ENCODE data around the gene ADGRB3. TPM values are rescaled to one million over a fixed set of nuclear protein-coding genes. Genes with fewer than 3 reads are reported as not detected.
A peak's percentile ranks its signal among the peaks of the same experiment; 100 is the strongest.

The ADGRB3 gene
- polyA plus RNA-seq, 3 donors: 0.04 to 0.23 (median 0.05) TPM

DNA sequence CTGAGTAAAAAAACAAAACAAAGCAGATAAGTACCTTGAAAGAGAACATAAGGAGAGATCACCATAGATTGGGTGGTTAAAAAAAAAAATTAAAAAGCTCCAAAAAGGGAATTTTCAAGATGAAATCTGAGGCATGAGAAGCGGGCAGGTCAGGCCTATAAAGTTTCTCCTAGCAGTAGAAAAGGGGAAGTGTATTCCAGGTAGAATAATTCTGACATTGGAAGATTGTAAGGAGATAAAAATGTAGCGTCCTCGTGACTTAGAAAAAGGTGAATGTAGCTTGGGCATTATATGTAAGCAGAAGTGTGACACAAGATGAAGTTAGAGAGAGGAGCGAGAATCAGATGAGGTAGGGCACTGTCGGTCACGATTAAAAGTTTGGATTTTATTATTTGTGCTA, 9.1 kb upstream of the ADGRB3 start:
- Mint-ChIP-seq H3K9me3 (peaks cover 0 to 2% (median 0%) of the 10 kb centered on the region in 7 donors), H3K36me3 (no peaks in the 10 kb centered on the region), H3K27ac (no peak overlapping the region), H3K27me3 (ENCODE audit: low read depth in 3 of 3) (peaks cover 0 to 8% (median 7%) of the 10 kb centered on the region in 3 donors), H3K4me3 (no peak overlapping the region), H3K4me1 (peaks cover 13% of the 10 kb centered on the region)
- no peaks in the 10 kb centered on the region for H3K9me3 ChIP-seq (replicated peaks in 1 of 2; ENCODE audit: control insufficient read depth in 1 of 2, insufficient read depth in 1 of 2, low read length in 2 of 2)
- no peak for DNase-seq
- no peaks in the 10 kb centered on the region for H3K27me3 ChIP-seq (ENCODE audit: control insufficient read depth in 2 of 2, insufficient read depth in 2 of 2, low read length in 2 of 2)
- H2AFZ ChIP-seq (ENCODE audit: insufficient read depth, low read depth, low read length, poor library complexity, severe bottlenecking): no peak overlapping the region
- H3K27ac ChIP-seq (ENCODE audit: low read depth in 1 of 2, low read length in 2 of 2): no peak overlapping the region
- H3K4me2 ChIP-seq (replicated peaks; ENCODE audit: extremely low read depth, low read length, poor library complexity, severe bottlenecking): no peak overlapping the region
- TF ChIP-seq, protein P1, sequence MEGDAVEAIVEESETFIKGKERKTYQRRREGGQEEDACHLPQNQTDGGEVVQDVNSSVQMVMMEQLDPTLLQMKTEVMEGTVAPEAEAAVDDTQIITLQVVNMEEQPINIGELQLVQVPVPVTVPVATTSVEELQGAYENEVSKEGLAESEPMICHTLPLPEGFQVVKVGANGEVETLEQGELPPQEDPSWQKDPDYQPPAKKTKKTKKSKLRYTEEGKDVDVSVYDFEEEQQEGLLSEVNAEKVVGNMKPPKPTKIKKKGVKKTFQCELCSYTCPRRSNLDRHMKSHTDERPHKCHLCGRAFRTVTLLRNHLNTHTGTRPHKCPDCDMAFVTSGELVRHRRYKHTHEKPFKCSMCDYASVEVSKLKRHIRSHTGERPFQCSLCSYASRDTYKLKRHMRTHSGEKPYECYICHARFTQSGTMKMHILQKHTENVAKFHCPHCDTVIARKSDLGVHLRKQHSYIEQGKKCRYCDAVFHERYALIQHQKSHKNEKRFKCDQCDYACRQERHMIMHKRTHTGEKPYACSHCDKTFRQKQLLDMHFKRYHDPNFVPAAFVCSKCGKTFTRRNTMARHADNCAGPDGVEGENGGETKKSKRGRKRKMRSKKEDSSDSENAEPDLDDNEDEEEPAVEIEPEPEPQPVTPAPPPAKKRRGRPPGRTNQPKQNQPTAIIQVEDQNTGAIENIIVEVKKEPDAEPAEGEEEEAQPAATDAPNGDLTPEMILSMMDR (IDR thresholded peaks at IDR 0.05): no peak
- H3K9ac ChIP-seq (ENCODE audit: insufficient read depth, low read length, poor library complexity, severe bottlenecking): no peak overlapping the region
- intact Hi-C loops (cut with micrococcal nuclease): no loop called here
- 90% methylated on average over 6 of the region's 6 CpGs for WGBS (ENCODE audit: insufficient coverage)
- no peaks in the 10 kb centered on the region for H3K36me3 ChIP-seq (replicated peaks in 1 of 2; ENCODE audit: control insufficient read depth in 1 of 2, insufficient read depth in 2 of 2, low read length in 2 of 2)
- H3K79me2 ChIP-seq (ENCODE audit: insufficient read depth, low read length): no peaks in the 10 kb centered on the region
- no peak overlapping the region for H3K4me3 ChIP-seq (replicated peaks in 1 of 3; ENCODE audit: low read depth in 2 of 3, low read length in 3 of 3)
- H4K20me1 ChIP-seq (ENCODE audit: insufficient read depth, low read length): no peaks in the 10 kb centered on the region
- H3K4me1 ChIP-seq (ENCODE audit: control insufficient read depth in 1 of 2, insufficient read depth in 2 of 2, low read length in 2 of 2): peaks cover 0 to 7% of the 10 kb centered on the region in 2 donors

DNA sequence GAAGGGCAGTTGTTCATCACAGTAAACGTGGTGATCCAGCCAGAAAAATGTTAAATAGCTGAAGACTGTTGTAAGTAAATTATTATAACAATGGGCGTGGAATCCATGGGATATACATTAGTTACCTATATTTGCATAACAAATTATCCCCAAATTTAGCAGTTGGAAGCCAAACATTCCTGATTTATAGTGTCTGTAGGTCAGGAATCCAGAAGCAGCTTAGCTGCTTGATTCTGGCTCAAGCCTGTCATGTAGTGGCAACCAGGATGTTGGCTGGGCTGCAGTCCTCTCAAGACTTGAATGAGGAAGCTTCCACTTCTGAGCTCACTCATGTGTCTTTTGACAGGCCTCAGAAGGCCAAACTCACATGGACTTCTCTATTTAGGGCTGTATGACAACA, 6.9 kb upstream of the ADGRB3 start:
- Mint-ChIP-seq H3K4me1 (peaks cover 20% of the 10 kb centered on the region), H3K4me3 (no peak overlapping the region), H3K27me3 (ENCODE audit: low read depth in 3 of 3) (peaks cover 0 to 15% (median 14%) of the 10 kb centered on the region in 3 donors), H3K9me3 (peaks cover 0 to 2% (median 0%) of the 10 kb centered on the region in 7 donors), H3K36me3 (no peaks in the 10 kb centered on the region), H3K27ac (peak overlapping the region in 1 of 7 donors; percentile 21)
- intact Hi-C loops (cut with micrococcal nuclease): no loop called here
- no peak overlapping the region for H3K4me3 ChIP-seq (replicated peaks in 1 of 3; ENCODE audit: low read depth in 2 of 3, low read length in 3 of 3)
- H3K4me1 ChIP-seq (ENCODE audit: control insufficient read depth in 1 of 2, insufficient read depth in 2 of 2, low read length in 2 of 2): peaks cover 6 to 14% of the 10 kb centered on the region in 2 donors
- peak overlapping the region; percentile 10 for H2AFZ ChIP-seq (ENCODE audit: insufficient read depth, low read depth, low read length, poor library complexity, severe bottlenecking)
- no peaks in the 10 kb centered on the region for H3K36me3 ChIP-seq (replicated peaks in 1 of 2; ENCODE audit: control insufficient read depth in 1 of 2, insufficient read depth in 2 of 2, low read length in 2 of 2)
- no peaks in the 10 kb centered on the region for H4K20me1 ChIP-seq (ENCODE audit: insufficient read depth, low read length)
- peak overlapping the region in 1 of 2 donors; percentile 0 for H3K27ac ChIP-seq (ENCODE audit: low read depth in 1 of 2, low read length in 2 of 2)
- no peak overlapping the region for H3K9ac ChIP-seq (ENCODE audit: insufficient read depth, low read length, poor library complexity, severe bottlenecking)
- H3K4me2 ChIP-seq (replicated peaks; ENCODE audit: extremely low read depth, low read length, poor library complexity, severe bottlenecking): no peak overlapping the region
- TF ChIP-seq, protein P1 (IDR thresholded peaks at IDR 0.05): no peak
- no peaks in the 10 kb centered on the region for H3K79me2 ChIP-seq (ENCODE audit: insufficient read depth, low read length)
- no peaks in the 10 kb centered on the region for H3K9me3 ChIP-seq (replicated peaks in 1 of 2; ENCODE audit: control insufficient read depth in 1 of 2, insufficient read depth in 1 of 2, low read length in 2 of 2)
- no peaks in the 10 kb centered on the region for H3K27me3 ChIP-seq (ENCODE audit: control insufficient read depth in 2 of 2, insufficient read depth in 2 of 2, low read length in 2 of 2)
- DNase-seq: peak; percentile 33 to 54 (median 42)
- no CpG with 5 or more reads among the region's 2 CpGs for WGBS (ENCODE audit: insufficient coverage)
